Stimulated activated effector memory CD8-positive, alpha-beta T cell treated with anti-CD3 and anti-CD28 coated beads, Interleukin-12 subunit alpha, Interleukin-12 subunit beta, amount 100 ng/mL, for 72 hours (primary cell): ENCODE data around the gene HEATR5A.
A peak's percentile ranks its signal among the peaks of the same experiment; 100 is the strongest.
"Not testable (repeated sequence)": the region's sequence is repeated elsewhere in the genome, so short reads cannot be mapped to it uniquely, and the experiment has no call there.

Experiments
- ATAC-seq: fragments of 150-1000 bp; cut with Tn5 transposase; 2 replicates; pipeline ENCODE4 v1.10.0; 2021
- DNase-seq, 2 donors: peaks; one replicate each; pipeline ENCODE4 v3.0.0; 2021 to 2022; ENCODE audit warnings: low spot score in 2 of 2
- H3K27ac Mint-ChIP-seq: one replicate; pipeline ENCODE4 v1.8.0; 2022; ENCODE audit warnings: mild to moderate bottlenecking, mixed read lengths
- H3K36me3 Mint-ChIP-seq: one replicate; pipeline ENCODE4 v1.8.0; 2022; ENCODE audit warnings: mild to moderate bottlenecking, mixed read lengths
- H3K4me1 Mint-ChIP-seq: one replicate; pipeline ENCODE4 v1.8.0; 2022; ENCODE audit warnings: mixed read lengths
- H3K4me3 Mint-ChIP-seq: one replicate; pipeline ENCODE4 v1.8.0; 2022; ENCODE audit warnings: mild to moderate bottlenecking, mixed read lengths
- H3K9me3 Mint-ChIP-seq: one replicate; pipeline ENCODE4 v1.8.0; 2022; ENCODE audit warnings: mixed read lengths

Gene HEATR5A

DNA sequence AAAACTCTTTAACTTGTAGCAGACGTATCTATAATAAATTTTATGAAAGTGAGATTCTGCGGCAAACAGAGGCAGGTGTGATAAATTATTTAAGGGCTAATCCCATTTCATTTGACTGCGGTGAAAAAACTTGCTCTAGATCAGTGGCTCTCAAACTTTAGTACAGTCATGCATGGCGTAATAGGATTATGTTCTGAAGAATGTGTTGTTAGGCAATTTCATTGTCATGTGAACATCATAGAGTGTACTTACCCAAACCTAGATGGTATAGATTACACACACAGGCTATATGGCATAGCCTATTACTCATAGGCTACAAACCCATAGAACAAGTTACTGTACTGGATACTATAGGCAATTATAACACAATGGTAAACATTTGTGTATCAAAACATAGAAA lies 83.7 kb downstream of the HEATR5A start:
- Mint-ChIP-seq H3K4me1 (no peaks in the 10 kb centered on the region), H3K4me3 (no peak overlapping the region), H3K36me3 (peaks cover 43% of the 10 kb centered on the region), H3K27ac (no peak overlapping the region), H3K9me3 (no peaks in the 10 kb centered on the region)
- DNase-seq = no peak
- ATAC-seq = no peak

DNA sequence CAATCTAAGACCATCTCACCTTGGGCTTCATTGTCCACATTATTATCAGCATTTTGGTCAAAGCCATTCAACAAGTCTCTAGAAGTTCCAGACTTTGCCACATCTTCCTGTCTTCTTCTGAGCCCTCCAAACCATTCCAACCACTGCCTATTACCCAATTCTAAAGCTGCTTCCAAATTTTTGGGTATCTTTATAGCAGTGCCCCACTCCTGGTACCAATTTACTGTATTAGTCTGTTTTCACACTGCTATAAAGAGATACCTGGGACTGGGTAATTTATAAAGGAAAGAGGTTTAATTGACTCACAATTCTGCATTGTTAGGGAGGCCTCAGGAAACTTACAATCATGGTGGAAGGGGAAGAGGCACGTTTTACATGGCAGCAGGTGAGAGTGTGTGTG lies 89.0 kb downstream of the HEATR5A start:
- H3K4me1 Mint-ChIP-seq, ATAC-seq, DNase-seq, H3K9me3 Mint-ChIP-seq, H3K27ac Mint-ChIP-seq, H3K4me3 Mint-ChIP-seq: not testable (repeated sequence)
- peaks cover 17% of the 10 kb centered on the region for H3K36me3 Mint-ChIP-seq

GRCh38 chr14:31329876-31330521 lies 90.4 kb downstream of the HEATR5A start:
- H3K4me1 Mint-ChIP-seq, H3K9me3 Mint-ChIP-seq, ATAC-seq, DNase-seq, H3K27ac Mint-ChIP-seq, H3K4me3 Mint-ChIP-seq: not testable (repeated sequence)
- peaks cover 17% of the 10 kb centered on the region for H3K36me3 Mint-ChIP-seq

GRCh38 chr14:31326111-31326510 lies 94.2 kb downstream of the HEATR5A start:
- H3K27ac Mint-ChIP-seq = no peak overlapping the region

DNA sequence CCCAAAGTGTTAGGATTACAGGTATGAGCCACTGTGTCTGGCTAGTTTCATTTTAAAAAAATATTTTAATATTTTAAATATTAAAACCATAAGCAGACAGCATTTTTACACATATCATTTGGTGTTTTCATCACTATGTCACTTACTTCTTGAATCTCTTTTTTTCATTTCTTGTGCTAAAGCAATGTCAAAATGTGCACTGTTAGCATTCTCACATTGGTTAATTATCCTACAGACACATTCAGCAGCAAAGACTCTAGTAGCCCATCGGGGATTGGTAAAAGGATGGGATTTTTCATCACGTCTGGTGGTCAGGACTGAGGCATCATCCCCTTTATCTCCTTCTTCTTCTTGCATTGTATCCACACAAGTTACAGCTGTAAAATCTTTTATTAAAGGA lies 96.9 kb downstream of the HEATR5A start:
- H3K4me3 Mint-ChIP-seq = no peak overlapping the region
- DNase-seq (no peak), ATAC-seq (no peak)
- H3K36me3 Mint-ChIP-seq = peaks cover 43% of the 10 kb centered on the region
- H3K27ac Mint-ChIP-seq = no peak overlapping the region
- H3K9me3 Mint-ChIP-seq = no peaks in the 10 kb centered on the region
- no peaks in the 10 kb centered on the region for H3K4me1 Mint-ChIP-seq

More at GRCh38 chr14:31326111-31326510, 94.2 kb downstream of the HEATR5A start:
- Mint-ChIP-seq H3K4me1 (no peaks in the 10 kb centered on the region), H3K36me3 (peaks cover 32% of the 10 kb centered on the region), H3K9me3 (peaks cover 1% of the 10 kb centered on the region), H3K4me3 (no peak overlapping the region)
- DNase-seq (no peak), ATAC-seq (no peak)

DNA sequence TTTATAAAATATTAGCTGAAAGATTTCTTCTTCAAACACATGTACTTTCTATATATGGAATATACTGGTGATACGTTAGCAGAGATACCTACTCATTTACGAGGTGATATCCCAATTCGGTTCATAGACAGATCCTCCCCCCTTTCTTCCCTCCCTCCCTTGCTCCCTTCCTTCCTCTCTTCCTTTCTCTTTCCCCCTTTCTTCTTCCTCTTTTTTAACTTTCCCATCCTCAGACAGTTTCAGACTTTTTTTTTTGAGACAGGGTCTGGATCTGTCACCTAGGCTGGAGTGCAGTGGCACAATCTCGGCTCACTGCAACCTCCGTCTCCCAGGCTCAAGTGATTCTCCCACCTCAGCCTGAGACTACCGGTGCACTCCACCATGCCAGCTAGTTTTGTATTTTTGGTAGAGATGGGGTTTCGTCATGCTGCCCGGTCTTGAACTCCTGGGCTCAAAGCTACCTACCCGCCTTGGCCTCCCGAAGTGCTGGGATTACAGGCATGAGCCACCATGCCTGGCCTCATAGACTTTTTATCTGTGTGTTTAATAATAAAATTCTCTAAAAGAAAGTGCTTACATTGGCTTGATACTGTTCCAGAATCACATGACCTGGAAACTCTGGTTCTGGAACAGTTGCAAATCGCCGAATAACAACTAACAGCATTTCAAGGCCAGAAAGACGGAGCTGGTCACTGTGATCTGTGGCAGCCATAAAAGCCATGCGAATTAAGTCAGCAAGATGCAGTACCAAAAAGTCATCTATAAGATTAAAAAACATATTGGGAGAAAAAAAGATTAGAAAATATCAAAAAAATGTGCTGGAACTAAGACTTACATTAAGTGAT lies 99.2 kb downstream of the HEATR5A start:
- peaks cover 66% of the 10 kb centered on the region for H3K36me3 Mint-ChIP-seq
- peak overlapping the region; percentile 23 for H3K27ac Mint-ChIP-seq
- ATAC-seq (no peak), DNase-seq (no peak)
- no peaks in the 10 kb centered on the region for H3K9me3 Mint-ChIP-seq
- no peaks in the 10 kb centered on the region for H3K4me1 Mint-ChIP-seq
- H3K4me3 Mint-ChIP-seq = no peak overlapping the region

DNA sequence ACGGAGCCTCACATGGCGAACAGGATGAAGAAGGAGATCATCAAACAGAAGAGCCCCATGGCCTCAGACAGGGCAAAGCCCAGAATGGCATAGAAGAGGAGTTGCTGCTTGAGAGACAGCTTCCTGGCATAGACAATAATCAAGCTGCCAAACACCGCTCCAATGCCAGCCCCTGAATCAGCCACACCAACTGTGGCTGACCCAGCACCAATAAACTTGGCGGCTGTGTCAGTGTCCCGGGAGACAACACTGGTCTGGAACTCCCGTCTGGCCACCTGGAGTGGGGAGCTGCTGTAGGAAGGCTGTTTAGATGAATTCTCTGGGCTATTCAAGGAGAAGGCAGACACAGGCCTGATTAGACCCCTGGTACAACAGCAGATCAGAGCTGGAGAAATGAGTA lies 100.1 kb downstream of the HEATR5A start:
- ATAC-seq (no peak), DNase-seq (no peak)
- no peak overlapping the region for H3K4me3 Mint-ChIP-seq

DNA sequence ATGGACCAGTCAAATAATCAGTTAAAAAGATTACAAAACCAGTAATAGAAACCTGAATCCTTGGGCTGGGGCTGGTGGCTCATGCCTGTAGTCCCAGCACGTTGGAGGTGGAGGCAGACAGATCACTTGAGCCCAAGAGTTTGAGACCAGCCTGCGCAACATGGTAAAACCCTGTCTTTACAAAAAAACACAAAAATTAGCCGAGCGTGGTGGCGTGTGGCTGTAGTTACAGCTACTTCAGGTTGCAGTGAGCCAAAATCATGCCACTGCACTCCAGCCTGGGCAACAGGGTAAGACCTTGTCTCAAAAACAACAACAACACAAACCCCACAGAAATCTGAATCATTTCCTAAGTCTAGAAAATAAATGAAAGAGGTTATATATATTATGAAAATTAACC lies 100.6 kb downstream of the HEATR5A start:
- H3K27ac Mint-ChIP-seq = no peak overlapping the region
- no peak for DNase-seq
- no peaks in the 10 kb centered on the region for H3K9me3 Mint-ChIP-seq
- no peaks in the 10 kb centered on the region for H3K4me1 Mint-ChIP-seq
- ATAC-seq = no peak
- H3K36me3 Mint-ChIP-seq = peaks cover 79% of the 10 kb centered on the region
- no peak overlapping the region for H3K4me3 Mint-ChIP-seq

More for the DNA sequence above, 100.1 kb downstream of the HEATR5A start:
- peak overlapping the region; percentile 23 for H3K27ac Mint-ChIP-seq
- H3K36me3 Mint-ChIP-seq = peaks cover 73% of the 10 kb centered on the region
- no peaks in the 10 kb centered on the region for H3K4me1 Mint-ChIP-seq
- no peaks in the 10 kb centered on the region for H3K9me3 Mint-ChIP-seq

DNA sequence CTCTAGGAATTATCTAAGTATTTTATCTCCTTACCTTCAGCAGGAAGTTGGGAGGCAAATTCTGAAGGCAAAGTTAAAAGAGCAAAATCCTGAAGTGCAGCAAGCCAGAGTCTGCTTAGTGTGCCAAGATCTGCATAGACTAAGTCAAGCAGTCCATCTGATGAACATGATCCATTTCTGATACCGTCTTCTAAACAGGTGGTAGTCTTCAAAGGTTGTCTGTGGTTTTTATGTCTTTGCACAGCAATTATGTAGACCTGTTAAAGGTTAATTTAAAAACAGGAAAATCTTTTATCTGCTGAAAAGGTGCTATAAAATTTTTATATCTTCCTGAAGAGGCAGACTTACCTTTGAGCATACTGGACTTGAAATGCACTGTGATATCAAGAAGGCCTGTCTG lies 107.4 kb downstream of the HEATR5A start:
- Mint-ChIP-seq H3K27ac (no peak overlapping the region), H3K4me3 (no peak overlapping the region), H3K4me1 (no peaks in the 10 kb centered on the region), H3K36me3 (peaks cover 92% of the 10 kb centered on the region), H3K9me3 (no peaks in the 10 kb centered on the region)
- DNase-seq (no peak), ATAC-seq (no peak)

DNA sequence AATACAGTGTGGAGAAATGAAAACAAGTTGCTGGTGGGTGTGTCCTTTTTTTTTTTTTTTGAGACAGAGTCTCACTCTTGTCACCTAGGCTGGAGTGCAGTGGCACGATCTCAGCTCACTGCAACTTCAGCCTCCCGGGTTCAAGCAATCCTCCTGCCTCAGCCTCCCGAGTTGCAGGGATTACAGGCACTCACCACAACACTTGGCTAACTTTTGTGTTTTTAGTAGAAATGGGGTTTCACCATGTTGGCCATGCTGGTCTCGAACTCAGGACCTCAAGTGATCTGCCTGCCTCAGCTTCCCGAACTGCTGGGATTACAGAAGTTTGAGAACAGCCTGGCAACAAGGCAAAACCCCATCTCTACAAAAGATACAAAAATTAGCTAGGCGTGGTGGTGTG lies 108.0 kb downstream of the HEATR5A start:
- H3K27ac Mint-ChIP-seq, H3K4me1 Mint-ChIP-seq, DNase-seq, ATAC-seq, H3K9me3 Mint-ChIP-seq, H3K4me3 Mint-ChIP-seq: not testable (repeated sequence)
- H3K36me3 Mint-ChIP-seq = peaks cover 91% of the 10 kb centered on the region

- Mint-ChIP-seq H3K36me3 (peaks cover 65% of the 10 kb centered on the region), H3K4me1 (no peaks in the 10 kb centered on the region), H3K4me3 (no peak overlapping the region), H3K9me3 (no peaks in the 10 kb centered on the region), H3K27ac (no peak overlapping the region)
- DNase-seq = no peak
- ATAC-seq = no peak
These were observed 112.7 kb downstream of the HEATR5A start for GRCh38 chr14:31307618-31308017.

- no peak overlapping the region for H3K4me3 Mint-ChIP-seq
- H3K9me3 Mint-ChIP-seq = no peaks in the 10 kb centered on the region
- H3K4me1 Mint-ChIP-seq = no peaks in the 10 kb centered on the region
- H3K27ac Mint-ChIP-seq = no peak overlapping the region
- H3K36me3 Mint-ChIP-seq = peaks cover 65% of the 10 kb centered on the region
- ATAC-seq = no peak
- no peak for DNase-seq
These were observed 113.2 kb downstream of the HEATR5A start for GRCh38 chr14:31307198-31307597.

- H3K4me1 Mint-ChIP-seq = no peaks in the 10 kb centered on the region
- no peak overlapping the region for H3K4me3 Mint-ChIP-seq
- ATAC-seq (no peak), DNase-seq (no peak)
- H3K27ac Mint-ChIP-seq = no peak overlapping the region
- H3K36me3 Mint-ChIP-seq = peaks cover 51% of the 10 kb centered on the region
- H3K9me3 Mint-ChIP-seq = no peaks in the 10 kb centered on the region
These were observed 116.7 kb downstream of the HEATR5A start for GRCh38 chr14:31303654-31304053.

- DNase-seq (no peak), ATAC-seq (no peak)
- Mint-ChIP-seq H3K4me1 (no peaks in the 10 kb centered on the region), H3K36me3 (peaks cover 40% of the 10 kb centered on the region), H3K9me3 (no peaks in the 10 kb centered on the region), H3K27ac (no peak overlapping the region), H3K4me3 (no peak overlapping the region)
These were observed 119.5 kb downstream of the HEATR5A start for GRCh38 chr14:31300883-31301282.

DNA sequence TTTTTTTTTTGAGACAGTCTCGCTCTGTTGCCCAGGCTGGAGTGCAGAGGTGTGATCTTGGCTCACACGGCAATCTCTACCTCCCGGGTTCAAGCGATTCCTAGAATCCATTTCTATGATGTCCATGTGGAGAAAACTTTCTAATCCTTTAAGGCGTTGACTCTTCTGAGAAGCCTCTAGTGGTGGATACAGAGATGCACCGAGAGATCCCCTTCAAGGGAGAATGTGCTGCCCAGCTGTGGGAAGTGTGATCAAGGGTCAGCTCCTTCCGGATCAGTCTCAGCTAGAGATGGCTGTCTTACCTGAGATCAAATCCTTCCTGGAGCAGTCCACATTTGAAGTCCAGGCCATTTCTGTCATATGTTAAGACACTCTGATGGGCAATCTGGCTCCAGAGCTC lies 120.1 kb downstream of the HEATR5A start:
- no peak overlapping the region for H3K4me3 Mint-ChIP-seq
- no peak for ATAC-seq
- H3K27ac Mint-ChIP-seq = no peak overlapping the region
- H3K36me3 Mint-ChIP-seq = peaks cover 40% of the 10 kb centered on the region
- no peak for DNase-seq
- no peaks in the 10 kb centered on the region for H3K4me1 Mint-ChIP-seq
- H3K9me3 Mint-ChIP-seq = no peaks in the 10 kb centered on the region

DNA sequence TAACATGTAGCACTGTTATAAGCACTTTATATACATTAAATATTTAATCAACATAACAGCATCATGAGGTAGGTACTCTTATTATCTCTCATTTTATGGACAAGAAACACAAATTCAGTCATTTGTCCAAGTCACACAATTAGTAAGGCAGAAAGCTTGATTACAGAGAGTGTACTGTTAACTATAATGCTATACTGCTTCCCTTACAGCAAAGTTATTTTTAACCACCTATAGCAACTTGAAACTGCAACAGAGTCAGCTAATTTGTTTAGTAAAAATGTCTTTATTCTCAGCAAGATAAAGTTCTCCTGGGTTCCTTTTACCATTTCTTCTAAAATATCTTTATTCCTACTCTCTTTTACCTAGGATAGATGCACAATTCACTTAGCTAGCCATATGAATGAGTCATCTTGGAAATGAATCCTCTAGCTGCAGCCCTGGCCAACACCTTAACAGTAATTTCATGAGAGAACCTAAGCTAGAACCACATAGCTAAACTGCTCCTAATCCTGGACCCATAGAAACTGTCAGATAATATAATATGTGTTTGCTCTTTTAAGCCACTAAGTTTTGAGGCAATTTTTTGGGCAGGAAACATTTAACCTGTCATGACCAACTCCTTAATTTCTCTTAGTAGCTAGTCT lies 122.5 kb downstream of the HEATR5A start:
- no peak overlapping the region for H3K4me3 Mint-ChIP-seq
- no peak for DNase-seq
- H3K36me3 Mint-ChIP-seq = peaks cover 35% of the 10 kb centered on the region

More for the DNA sequence above, 122.5 kb downstream of the HEATR5A start:
- ATAC-seq = peak; percentile 51
- Mint-ChIP-seq H3K27ac (no peak overlapping the region), H3K9me3 (no peaks in the 10 kb centered on the region), H3K4me1 (no peaks in the 10 kb centered on the region)
